GM21515 (cell line): Measurements from ENCODE around the gene FBLN1.
"Not testable (repeated sequence)": the region's sequence is repeated elsewhere in the genome, so short reads cannot be mapped to it uniquely, and the experiment has no call there.

Experiments used
- ATAC-seq: cut with Tn5 transposase; IDR thresholded peaks from one replicate; pipeline ENCODE4 v1.9.1; 2021; ENCODE audit not compliant: unreplicated experiment

Gene FBLN1

GRCh38 chr22:45475851-45476514 is 26.7 kb upstream of the FBLN1 start:
- ATAC-seq, result no peak

GRCh38 chr22:45476814-45477213 is 25.9 kb upstream of the FBLN1 start:
- ATAC-seq, result no peak

- no peak for ATAC-seq
Observed at GRCh38 chr22:45477366-45478107, 25.1 kb upstream of the FBLN1 start.

- ATAC-seq, result no peak
Observed at GRCh38 chr22:45478108-45478771, 24.4 kb upstream of the FBLN1 start.

GRCh38 chr22:45480717-45481116 is 22.0 kb upstream of the FBLN1 start:
- ATAC-seq, result no peak

- ATAC-seq, result no peak
Observed at GRCh38 chr22:45481661-45482060, 21.0 kb upstream of the FBLN1 start.

- ATAC-seq, result no peak
Observed at GRCh38 chr22:45482169-45482568, 20.5 kb upstream of the FBLN1 start.

- ATAC-seq, result no peak
Observed at GRCh38 chr22:45483319-45483718, 19.4 kb upstream of the FBLN1 start.

GRCh38 chr22:45483918-45484499 is 18.7 kb upstream of the FBLN1 start:
- no peak for ATAC-seq

GRCh38 chr22:45484742-45485141 is 17.9 kb upstream of the FBLN1 start:
- ATAC-seq, result no peak

- no peak for ATAC-seq
Observed at GRCh38 chr22:45485261-45485660, 17.4 kb upstream of the FBLN1 start.

- ATAC-seq, result no peak
Observed at GRCh38 chr22:45488764-45489370, 13.8 kb upstream of the FBLN1 start.

- ATAC-seq, result no peak
Observed at GRCh38 chr22:45490836-45491235, 11.8 kb upstream of the FBLN1 start.

GRCh38 chr22:45491841-45492240 is 10.8 kb upstream of the FBLN1 start:
- ATAC-seq, result no peak

- no peak for ATAC-seq
Observed at GRCh38 chr22:45493286-45493771, 9.4 kb upstream of the FBLN1 start.

- not testable (repeated sequence) for ATAC-seq
Observed at GRCh38 chr22:45494306-45494705, 8.4 kb upstream of the FBLN1 start.

GRCh38 chr22:45495616-45496015 is 7.1 kb upstream of the FBLN1 start:
- ATAC-seq, result not testable (repeated sequence)

GRCh38 chr22:45496451-45496941 is 6.2 kb upstream of the FBLN1 start:
- ATAC-seq, result no peak

GRCh38 chr22:45497351-45498145 is 5.1 kb upstream of the FBLN1 start:
- ATAC-seq, result no peak

- ATAC-seq, result no peak
Observed at GRCh38 chr22:45499746-45500145, 2.9 kb upstream of the FBLN1 start.
